Mesothelial cell of epicardium (in vitro differentiated cells): Measurements from ENCODE around the gene ACTN4. TPM values are rescaled to one million over a fixed set of nuclear protein-coding genes. Genes with fewer than 3 reads are reported as not detected.

Experiments
- DNase-seq, 2 experiments: peaks; one replicate each; pipeline ENCODE4 v3.0.0; 2021; ENCODE audit warnings: low spot score in 2 of 2; ENCODE audit not compliant: unreplicated experiment in 2 of 2
- H3K27ac Mint-ChIP-seq: 2 replicates; pipeline ENCODE4 v1.8.0; 2021; ENCODE audit warnings: mixed read lengths
- H3K27me3 Mint-ChIP-seq: 2 replicates; pipeline ENCODE4 v1.8.0; 2021; ENCODE audit warnings: low read depth, mixed read lengths
- H3K36me3 Mint-ChIP-seq: 2 replicates; pipeline ENCODE4 v1.8.0; 2021; ENCODE audit warnings: mixed read lengths
- H3K4me1 Mint-ChIP-seq: 2 replicates; pipeline ENCODE4 v1.8.0; 2021; ENCODE audit warnings: mixed read lengths
- H3K4me3 Mint-ChIP-seq: 2 replicates; pipeline ENCODE4 v1.8.0; 2021; ENCODE audit warnings: mild to moderate bottlenecking, moderate library complexity, mixed read lengths
- H3K9me3 Mint-ChIP-seq: 2 replicates; pipeline ENCODE4 v1.8.0; 2021; ENCODE audit warnings: mixed read lengths
- total RNA-seq: library from RNA; stranded (reverse); gene quantifications from 3 replicates; pipeline ENCODE4 v1.2.1, GENCODE V29; 2021
- TF ChIP-seq, protein P1 (sequence below): fragments of 200-600 bp; sonication (generic); IDR thresholded peaks from one replicate; pipeline ENCODE4 v1.5.0; 2021; ENCODE audit warnings: antibody characterized with exemption; ENCODE audit not compliant: unreplicated experiment

The ACTN4 gene
- total RNA-seq, 1 donor from 2014 or later, result 452 TPM

DNA sequence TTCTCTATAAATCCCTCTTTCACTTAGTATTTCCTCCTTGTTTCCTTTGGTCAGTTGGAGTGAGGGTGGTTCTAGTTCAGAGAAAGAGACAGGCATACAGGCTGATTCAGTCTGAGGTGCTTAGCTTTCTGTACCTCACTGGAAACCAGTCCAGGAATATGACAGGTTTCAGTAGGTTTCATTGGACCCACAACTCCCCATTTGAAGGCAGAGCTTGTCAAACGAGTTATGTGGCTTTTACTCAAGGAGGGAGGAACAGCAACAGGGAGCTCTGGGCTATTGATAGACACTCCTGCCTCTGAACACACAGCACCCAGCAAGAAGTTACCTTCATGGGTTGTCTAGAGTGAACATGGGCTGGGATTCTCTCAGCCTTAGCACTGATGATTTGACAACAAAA lies 14.5 kb downstream of the ACTN4 start:
- H3K9me3 Mint-ChIP-seq, result no peaks in the 10 kb centered on the region
- TF ChIP-seq, protein P1, sequence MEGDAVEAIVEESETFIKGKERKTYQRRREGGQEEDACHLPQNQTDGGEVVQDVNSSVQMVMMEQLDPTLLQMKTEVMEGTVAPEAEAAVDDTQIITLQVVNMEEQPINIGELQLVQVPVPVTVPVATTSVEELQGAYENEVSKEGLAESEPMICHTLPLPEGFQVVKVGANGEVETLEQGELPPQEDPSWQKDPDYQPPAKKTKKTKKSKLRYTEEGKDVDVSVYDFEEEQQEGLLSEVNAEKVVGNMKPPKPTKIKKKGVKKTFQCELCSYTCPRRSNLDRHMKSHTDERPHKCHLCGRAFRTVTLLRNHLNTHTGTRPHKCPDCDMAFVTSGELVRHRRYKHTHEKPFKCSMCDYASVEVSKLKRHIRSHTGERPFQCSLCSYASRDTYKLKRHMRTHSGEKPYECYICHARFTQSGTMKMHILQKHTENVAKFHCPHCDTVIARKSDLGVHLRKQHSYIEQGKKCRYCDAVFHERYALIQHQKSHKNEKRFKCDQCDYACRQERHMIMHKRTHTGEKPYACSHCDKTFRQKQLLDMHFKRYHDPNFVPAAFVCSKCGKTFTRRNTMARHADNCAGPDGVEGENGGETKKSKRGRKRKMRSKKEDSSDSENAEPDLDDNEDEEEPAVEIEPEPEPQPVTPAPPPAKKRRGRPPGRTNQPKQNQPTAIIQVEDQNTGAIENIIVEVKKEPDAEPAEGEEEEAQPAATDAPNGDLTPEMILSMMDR, result no peak
- H3K27me3 Mint-ChIP-seq, result no peaks in the 10 kb centered on the region
- H3K4me1 Mint-ChIP-seq, result peaks cover 96% of the 10 kb centered on the region
- H3K27ac Mint-ChIP-seq, result peak overlapping the region; percentile 98
- peak overlapping the region; percentile 43 for H3K4me3 Mint-ChIP-seq
- H3K36me3 Mint-ChIP-seq, result peaks cover 2% of the 10 kb centered on the region
- DNase-seq, result no peak

DNA sequence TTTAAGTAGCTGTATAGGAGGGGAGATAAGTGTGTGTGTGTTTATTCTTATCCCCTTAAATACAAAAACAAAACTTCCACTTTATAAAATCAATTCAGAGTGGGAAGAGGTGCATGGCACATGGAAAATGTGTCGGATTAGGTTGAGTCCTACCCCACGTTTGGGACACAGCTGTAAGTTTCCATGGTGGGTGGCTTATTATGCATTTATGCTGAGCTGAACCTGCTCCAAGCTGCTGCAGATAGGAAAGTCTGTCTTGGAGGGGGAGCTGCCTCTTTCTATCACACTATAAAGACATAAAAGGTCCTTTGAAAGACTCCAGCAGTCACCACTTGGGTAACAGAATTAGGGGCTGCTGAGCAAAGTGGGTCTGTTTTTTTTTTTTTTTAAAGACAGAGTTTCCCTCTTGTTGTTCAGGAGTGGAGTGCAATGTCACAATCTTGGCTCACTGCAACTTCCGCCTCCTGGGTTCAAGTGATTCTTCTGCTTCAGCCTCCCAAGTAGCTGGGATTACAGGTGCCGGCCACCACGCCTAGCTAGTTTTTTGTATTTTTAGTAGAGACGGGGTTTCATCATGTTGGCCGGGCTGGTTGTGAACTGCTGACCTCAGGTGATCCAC lies 15.2 kb downstream of the ACTN4 start:
- peaks cover 98% of the 10 kb centered on the region for H3K4me1 Mint-ChIP-seq
- no peak for DNase-seq
- peaks cover 2% of the 10 kb centered on the region for H3K36me3 Mint-ChIP-seq
- H3K27ac Mint-ChIP-seq, result peak overlapping the region; percentile 98
- no peaks in the 10 kb centered on the region for H3K27me3 Mint-ChIP-seq
- H3K4me3 Mint-ChIP-seq, result peak overlapping the region; percentile 43
- TF ChIP-seq, protein P1, result no peak
- no peaks in the 10 kb centered on the region for H3K9me3 Mint-ChIP-seq

DNA sequence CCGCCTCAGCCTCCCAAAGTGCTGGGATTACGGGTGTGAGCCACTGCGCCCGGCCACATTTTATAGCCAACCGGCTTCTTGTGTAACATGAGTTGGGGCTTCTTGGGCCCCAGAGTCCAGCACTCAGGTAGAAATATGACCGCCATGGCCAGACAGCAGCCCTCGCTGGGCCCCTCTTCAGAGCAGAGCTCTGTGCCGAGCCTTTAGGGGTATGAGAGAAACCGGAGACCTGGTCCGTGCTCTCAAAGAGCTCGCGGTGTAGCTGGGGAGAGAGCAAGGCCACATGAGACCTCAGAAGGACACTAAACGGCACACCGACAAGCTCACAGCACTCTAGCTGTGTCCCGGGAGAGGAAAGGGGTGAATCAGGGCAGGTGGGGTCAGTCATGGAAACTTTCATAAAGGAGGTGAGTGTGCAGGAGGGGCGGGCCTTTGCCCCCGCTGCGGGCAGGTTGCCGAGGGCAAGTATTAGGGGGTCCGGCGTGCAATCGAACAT lies 15.8 kb downstream of the ACTN4 start:
- Mint-ChIP-seq H3K4me1 (peaks cover 98% of the 10 kb centered on the region), H3K27me3 (no peaks in the 10 kb centered on the region), H3K9me3 (no peaks in the 10 kb centered on the region), H3K36me3 (peaks cover 2% of the 10 kb centered on the region), H3K4me3 (no peak overlapping the region), H3K27ac (peak overlapping the region; percentile 98)
- TF ChIP-seq, protein P1, result no peak
- DNase-seq, result no peak

DNA sequence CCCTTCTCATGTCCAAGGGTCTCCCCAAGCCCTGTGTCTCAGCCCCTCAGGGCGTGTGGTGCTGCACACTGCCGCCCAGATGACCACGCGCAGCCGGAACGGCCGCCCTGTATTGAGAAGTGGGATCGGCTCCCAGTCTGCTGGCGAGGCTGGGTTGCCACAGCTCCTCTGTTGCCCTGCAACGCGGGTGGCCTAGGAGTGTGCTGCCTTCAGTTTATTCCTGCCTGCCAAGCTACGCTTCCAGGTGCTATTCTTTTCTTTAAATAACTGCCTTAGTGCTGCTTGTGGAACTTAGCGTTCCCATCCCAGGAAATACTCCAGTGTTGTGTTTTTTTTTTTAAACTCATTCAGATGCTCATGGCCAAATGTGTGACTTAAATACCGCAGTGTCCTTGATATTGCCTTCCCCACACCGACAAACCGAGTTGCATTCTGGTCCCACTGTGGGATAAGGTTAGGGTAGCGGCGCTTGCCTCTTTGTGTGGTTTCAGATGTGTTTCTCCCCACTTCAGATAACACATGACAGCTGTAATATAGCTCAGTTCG lies 16.6 kb downstream of the ACTN4 start:
- peaks cover 97% of the 10 kb centered on the region for H3K4me1 Mint-ChIP-seq
- TF ChIP-seq, protein P1, result no peak
- H3K36me3 Mint-ChIP-seq, result peaks cover 2% of the 10 kb centered on the region
- H3K27ac Mint-ChIP-seq, result peak overlapping the region; percentile 98
- H3K27me3 Mint-ChIP-seq, result no peaks in the 10 kb centered on the region
- DNase-seq, result no peak
- H3K9me3 Mint-ChIP-seq, result no peaks in the 10 kb centered on the region
- H3K4me3 Mint-ChIP-seq, result no peak overlapping the region

DNA sequence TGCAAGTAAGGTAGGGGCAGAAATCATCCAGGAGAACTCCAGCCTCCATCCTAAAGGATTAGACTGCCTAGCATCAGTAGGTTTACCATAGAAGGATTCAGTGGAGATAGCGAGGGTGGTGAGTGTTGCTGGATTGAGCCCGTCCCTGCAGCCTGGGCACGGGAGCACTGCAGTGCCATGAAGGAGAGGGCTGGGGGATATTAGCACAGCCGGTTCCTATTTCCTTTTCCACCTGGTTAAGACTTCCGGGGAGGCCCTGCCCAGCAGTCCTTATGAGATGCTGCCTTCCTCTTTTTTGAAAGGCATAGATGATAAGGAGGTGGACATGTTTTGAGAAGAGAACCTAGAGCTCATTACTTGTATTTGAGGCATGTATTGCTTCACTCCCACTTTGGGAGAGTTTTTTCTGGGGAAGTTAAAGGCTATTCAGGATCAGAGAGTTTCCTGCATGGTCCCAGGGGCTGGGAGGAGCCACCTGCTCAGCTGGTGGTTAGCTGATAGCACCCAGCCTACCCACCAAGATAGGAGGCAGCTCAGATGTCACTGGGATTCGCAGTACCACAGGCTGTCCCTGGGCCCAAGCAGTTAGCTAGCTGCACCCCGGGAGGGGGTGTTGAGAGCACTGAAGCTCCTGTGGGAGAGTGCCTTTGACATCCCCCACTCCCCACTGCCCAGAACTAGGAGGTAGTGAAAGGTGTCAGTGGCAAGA lies 17.2 kb downstream of the ACTN4 start:
- H3K4me1 Mint-ChIP-seq, result peaks cover 97% of the 10 kb centered on the region
- no peaks in the 10 kb centered on the region for H3K9me3 Mint-ChIP-seq
- H3K4me3 Mint-ChIP-seq, result no peak overlapping the region
- TF ChIP-seq, protein P1, result no peak
- no peak for DNase-seq
- no peaks in the 10 kb centered on the region for H3K27me3 Mint-ChIP-seq
- peak overlapping the region; percentile 98 for H3K27ac Mint-ChIP-seq
- H3K36me3 Mint-ChIP-seq, result peaks cover 4% of the 10 kb centered on the region
